ENCODE data around the gene ARMC2. TPM values are rescaled to one million over a fixed set of nuclear protein-coding genes. Genes with fewer than 3 reads are reported as not detected.

The ARMC2 gene, protein sequence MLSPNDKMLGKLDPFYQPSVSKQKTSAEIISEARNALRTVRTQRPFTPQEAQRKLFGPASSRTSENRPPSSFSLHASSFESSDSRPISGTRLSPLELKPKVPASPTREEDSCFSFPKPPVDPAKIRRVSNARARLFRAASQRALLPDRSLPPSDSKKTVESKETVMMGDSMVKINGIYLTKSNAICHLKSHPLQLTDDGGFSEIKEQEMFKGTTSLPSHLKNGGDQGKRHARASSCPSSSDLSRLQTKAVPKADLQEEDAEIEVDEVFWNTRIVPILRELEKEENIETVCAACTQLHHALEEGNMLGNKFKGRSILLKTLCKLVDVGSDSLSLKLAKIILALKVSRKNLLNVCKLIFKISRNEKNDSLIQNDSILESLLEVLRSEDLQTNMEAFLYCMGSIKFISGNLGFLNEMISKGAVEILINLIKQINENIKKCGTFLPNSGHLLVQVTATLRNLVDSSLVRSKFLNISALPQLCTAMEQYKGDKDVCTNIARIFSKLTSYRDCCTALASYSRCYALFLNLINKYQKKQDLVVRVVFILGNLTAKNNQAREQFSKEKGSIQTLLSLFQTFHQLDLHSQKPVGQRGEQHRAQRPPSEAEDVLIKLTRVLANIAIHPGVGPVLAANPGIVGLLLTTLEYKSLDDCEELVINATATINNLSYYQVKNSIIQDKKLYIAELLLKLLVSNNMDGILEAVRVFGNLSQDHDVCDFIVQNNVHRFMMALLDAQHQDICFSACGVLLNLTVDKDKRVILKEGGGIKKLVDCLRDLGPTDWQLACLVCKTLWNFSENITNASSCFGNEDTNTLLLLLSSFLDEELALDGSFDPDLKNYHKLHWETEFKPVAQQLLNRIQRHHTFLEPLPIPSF
- 14.8 TPM for polyA plus RNA-seq (2013, experiment 1 of 4)
- 12.5 TPM for polyA plus RNA-seq (2013, experiment 2 of 4)
- polyA plus RNA-seq (2013, experiment 3 of 4) = 9.0 TPM
- 10.0 TPM for polyA plus RNA-seq (2013, experiment 4 of 4)

DNA sequence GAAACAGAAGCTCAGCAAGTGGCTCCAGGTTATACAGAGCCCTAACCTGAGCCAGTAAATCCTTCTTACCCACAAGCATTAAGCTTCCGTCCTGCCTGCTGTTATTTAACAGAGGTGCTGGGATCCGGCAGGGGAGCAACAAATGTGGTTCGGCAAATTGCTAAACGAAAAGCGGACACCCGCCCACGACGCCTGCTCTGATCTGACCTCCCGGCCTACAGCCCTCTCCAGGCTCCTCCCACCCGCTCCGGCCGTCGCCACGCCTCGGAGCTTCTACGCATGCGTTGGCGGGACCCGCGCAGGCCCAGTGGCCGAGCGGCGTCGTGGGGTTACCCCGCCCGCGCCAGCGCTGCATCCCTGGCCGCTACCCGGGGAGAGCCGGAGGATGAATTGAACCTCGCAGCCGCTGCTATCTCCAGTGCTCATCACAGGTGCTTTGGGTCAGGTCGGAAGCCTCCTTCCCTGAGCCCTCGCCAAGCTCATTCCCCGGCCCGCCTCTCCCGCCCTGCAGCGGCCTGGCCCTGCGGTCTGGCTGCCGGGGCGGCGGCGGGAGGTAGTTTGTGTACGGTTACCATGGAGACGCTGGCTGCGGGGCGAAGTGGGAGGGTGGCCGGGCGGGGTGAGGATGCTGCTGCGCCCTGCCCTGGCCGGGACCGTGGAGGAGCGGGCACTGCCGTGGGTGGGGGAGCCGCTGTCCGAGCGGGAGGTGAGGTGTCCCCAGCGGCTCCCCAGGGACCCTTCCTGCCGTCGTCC lies at the start of gene ARMC2:
Gene ARMC2, plus strand, starts transcription at position 307 of the 753 bp plus-strand sequence. CDS start 5,846 bp downstream, outside the sequence.
- peak within 1 kb of the TSS; percentile 73 for H3K4me3 ChIP-seq (ENCODE audit: insufficient read depth, low read depth, low read length)
- 0 to 1% methylated on average over 61 of the region's 61 CpGs for WGBS, 2 experiments
- no peaks in the 10 kb centered on the region for H3K9me3 ChIP-seq (ENCODE audit: control insufficient read depth, low read length)
- no peaks in the 10 kb centered on the region for H3K4me1 ChIP-seq (ENCODE audit: control insufficient read depth, insufficient read depth, low read length)
- H3K27me3 ChIP-seq (ENCODE audit: control insufficient read depth, insufficient read depth, low read length, poor library complexity, severe bottlenecking) = no peaks in the 10 kb centered on the region
- H3K36me3 ChIP-seq (ENCODE audit: control insufficient read depth, insufficient read depth, low read length) = no peaks in the 10 kb centered on the region
- no peak within 1 kb of the TSS for H3K27ac ChIP-seq (ENCODE audit: insufficient read depth, low read depth, low read length, poor library complexity, severe bottlenecking)

DNA sequence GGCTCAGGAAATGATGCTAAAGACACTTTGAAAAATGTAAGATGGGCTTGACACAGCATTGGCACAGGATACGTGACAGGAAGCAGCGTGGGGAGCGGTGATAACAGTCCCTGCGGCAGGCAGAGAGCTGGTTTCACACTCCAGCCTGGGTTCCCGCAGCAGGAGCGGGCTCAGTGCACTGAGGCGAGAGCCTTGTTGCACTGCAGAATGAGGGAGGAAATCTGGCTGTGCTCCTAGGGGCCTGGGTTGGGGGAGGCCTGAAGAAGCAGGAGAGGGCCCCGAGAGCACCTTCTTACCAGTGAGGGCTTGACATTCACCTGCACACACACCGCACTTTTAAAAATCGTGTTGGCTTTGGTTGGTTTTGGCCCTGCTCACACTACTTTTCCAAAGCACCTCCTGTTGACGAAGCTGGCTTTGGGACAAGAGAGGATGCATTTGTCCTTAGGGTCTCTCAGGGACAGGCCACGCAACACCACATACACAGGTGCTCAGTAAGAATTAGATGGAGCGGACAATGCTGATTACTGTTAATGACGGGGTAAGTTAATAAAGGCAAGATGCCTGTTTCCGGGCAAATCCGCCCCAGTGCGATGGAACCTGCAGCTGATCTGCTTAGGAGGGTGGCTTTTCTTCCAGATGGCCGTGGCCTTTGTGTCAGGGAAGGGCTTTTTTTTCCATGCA lies 49.4 kb upstream of the ARMC2 start:
- Histone ChIP-seq H3K4me3 (ENCODE audit: insufficient read depth, low read depth, low read length) (no peak overlapping the region), H3K27ac (ENCODE audit: insufficient read depth, low read depth, low read length, poor library complexity, severe bottlenecking) (no peak overlapping the region), H3K27me3 (ENCODE audit: control insufficient read depth, insufficient read depth, low read length, poor library complexity, severe bottlenecking) (no peaks in the 10 kb centered on the region), H3K9me3 (ENCODE audit: control insufficient read depth, low read length) (no peaks in the 10 kb centered on the region), H3K4me1 (ENCODE audit: control insufficient read depth, insufficient read depth, low read length) (no peaks in the 10 kb centered on the region), H3K36me3 (ENCODE audit: control insufficient read depth, insufficient read depth, low read length) (no peaks in the 10 kb centered on the region)
- WGBS, 2 experiments = 91% methylated on average over 18 of the region's 18 CpGs

DNA sequence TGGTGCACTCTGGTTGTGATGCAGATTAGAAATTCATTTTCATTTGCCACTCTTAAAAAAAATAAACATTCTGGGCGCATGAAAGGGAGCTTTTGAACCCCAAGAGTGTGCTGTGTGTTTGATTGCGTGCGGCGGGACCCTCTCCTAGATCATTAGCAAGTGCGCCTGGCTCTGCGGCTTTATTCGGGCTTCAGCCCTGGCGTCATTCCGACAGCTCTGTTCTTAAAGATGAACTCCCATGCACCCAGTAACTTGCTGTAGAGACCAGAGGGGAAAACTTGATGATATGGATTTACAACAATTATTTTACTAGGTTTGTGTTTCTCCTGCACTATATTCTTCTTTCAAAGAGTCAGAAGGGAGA lies 48.9 kb upstream of the ARMC2 start:
- 86 to 89% methylated on average over 9 of the region's 9 CpGs for WGBS, 2 experiments
- H3K4me1 ChIP-seq (ENCODE audit: control insufficient read depth, insufficient read depth, low read length) = no peaks in the 10 kb centered on the region
- no peak overlapping the region for H3K4me3 ChIP-seq (ENCODE audit: insufficient read depth, low read depth, low read length)
- no peaks in the 10 kb centered on the region for H3K9me3 ChIP-seq (ENCODE audit: control insufficient read depth, low read length)
- no peaks in the 10 kb centered on the region for H3K27me3 ChIP-seq (ENCODE audit: control insufficient read depth, insufficient read depth, low read length, poor library complexity, severe bottlenecking)
- H3K36me3 ChIP-seq (ENCODE audit: control insufficient read depth, insufficient read depth, low read length) = no peaks in the 10 kb centered on the region
- no peak overlapping the region for H3K27ac ChIP-seq (ENCODE audit: insufficient read depth, low read depth, low read length, poor library complexity, severe bottlenecking)

DNA sequence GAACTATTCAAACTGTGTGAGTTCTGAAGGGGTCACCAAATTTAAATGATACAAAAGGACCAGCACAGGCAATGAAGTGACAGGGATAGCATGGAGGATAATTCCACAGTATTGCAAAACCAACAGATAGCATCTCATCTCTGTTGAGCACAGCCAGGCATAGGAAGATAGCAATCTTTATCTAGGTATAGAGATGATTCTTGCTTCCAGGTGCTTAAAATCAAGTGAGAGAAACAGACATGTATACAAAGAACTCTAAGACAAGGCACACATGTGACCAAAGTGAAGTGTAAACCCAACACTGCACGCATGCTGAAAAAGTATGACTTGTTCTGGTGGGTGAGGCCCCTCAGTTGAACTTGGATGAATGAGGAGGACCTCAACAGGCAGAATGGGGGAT lies 48.4 kb upstream of the ARMC2 start:
- Histone ChIP-seq H3K9me3 (ENCODE audit: control insufficient read depth, low read length) (no peaks in the 10 kb centered on the region), H3K27me3 (ENCODE audit: control insufficient read depth, insufficient read depth, low read length, poor library complexity, severe bottlenecking) (no peaks in the 10 kb centered on the region), H3K4me3 (ENCODE audit: insufficient read depth, low read depth, low read length) (no peak overlapping the region), H3K36me3 (ENCODE audit: control insufficient read depth, insufficient read depth, low read length) (no peaks in the 10 kb centered on the region), H3K4me1 (ENCODE audit: control insufficient read depth, insufficient read depth, low read length) (no peaks in the 10 kb centered on the region), H3K27ac (ENCODE audit: insufficient read depth, low read depth, low read length, poor library complexity, severe bottlenecking) (no peak overlapping the region)
- 94 to 100% methylated on average over 1 of the region's 1 CpG for WGBS, 2 experiments

DNA sequence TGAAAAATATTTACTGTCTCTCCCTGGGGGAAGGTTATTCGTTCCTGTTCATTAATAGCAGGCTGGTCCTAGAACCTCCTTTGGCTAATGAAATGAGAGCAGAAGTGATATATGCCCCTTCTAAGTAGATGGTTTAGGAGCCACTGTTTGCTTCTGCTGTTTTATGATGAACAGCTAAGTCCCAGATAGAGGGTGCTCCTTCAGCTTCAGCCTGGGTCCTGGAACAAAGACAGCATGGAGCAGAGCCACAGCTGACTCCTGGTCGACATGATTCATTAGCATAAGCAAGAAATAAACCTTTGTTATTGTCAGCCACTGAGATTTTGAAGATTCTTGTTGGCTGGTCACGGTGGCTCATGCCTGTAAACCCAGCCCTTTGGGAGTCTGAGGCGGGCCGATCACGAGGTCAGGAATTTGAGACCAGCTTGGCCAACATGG lies 47.8 kb upstream of the ARMC2 start:
- H3K4me3 ChIP-seq (ENCODE audit: insufficient read depth, low read depth, low read length) = no peak overlapping the region

DNA sequence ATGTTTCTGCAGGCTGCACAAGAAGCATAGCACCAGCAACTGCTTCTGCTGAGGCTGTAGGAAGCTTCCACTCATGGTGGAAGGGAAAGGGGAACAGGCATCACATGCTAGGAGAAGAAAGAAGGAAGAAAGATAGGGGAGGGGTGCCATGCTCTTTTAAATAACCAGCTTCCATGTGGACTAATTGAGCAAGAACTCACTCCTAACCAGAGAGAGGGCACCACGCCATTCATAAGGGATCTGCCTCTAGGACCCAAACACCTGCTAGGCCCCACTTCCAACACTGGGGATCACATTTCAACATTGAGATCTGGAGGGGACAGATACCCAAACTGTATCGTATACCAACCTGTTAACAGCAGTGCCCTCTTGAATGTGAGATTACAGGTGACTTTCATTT lies 46.9 kb upstream of the ARMC2 start:
- Histone ChIP-seq H3K27ac (ENCODE audit: insufficient read depth, low read depth, low read length, poor library complexity, severe bottlenecking) (no peak overlapping the region), H3K4me1 (ENCODE audit: control insufficient read depth, insufficient read depth, low read length) (no peaks in the 10 kb centered on the region), H3K9me3 (ENCODE audit: control insufficient read depth, low read length) (no peaks in the 10 kb centered on the region), H3K27me3 (ENCODE audit: control insufficient read depth, insufficient read depth, low read length, poor library complexity, severe bottlenecking) (no peaks in the 10 kb centered on the region), H3K36me3 (ENCODE audit: control insufficient read depth, insufficient read depth, low read length) (no peaks in the 10 kb centered on the region), H3K4me3 (ENCODE audit: insufficient read depth, low read depth, low read length) (no peak overlapping the region)
- WGBS, 2 experiments = 81 to 93% methylated on average over 2 of the region's 2 CpGs

More for the DNA sequence above, 47.8 kb upstream of the ARMC2 start:
- H3K4me1 ChIP-seq (ENCODE audit: control insufficient read depth, insufficient read depth, low read length) = no peaks in the 10 kb centered on the region
- no peaks in the 10 kb centered on the region for H3K27me3 ChIP-seq (ENCODE audit: control insufficient read depth, insufficient read depth, low read length, poor library complexity, severe bottlenecking)
- no peaks in the 10 kb centered on the region for H3K36me3 ChIP-seq (ENCODE audit: control insufficient read depth, insufficient read depth, low read length)
- WGBS, 2 experiments = 65 to 68% methylated on average over 6 of the region's 6 CpGs
- no peak overlapping the region for H3K27ac ChIP-seq (ENCODE audit: insufficient read depth, low read depth, low read length, poor library complexity, severe bottlenecking)
- H3K9me3 ChIP-seq (ENCODE audit: control insufficient read depth, low read length) = no peaks in the 10 kb centered on the region

DNA sequence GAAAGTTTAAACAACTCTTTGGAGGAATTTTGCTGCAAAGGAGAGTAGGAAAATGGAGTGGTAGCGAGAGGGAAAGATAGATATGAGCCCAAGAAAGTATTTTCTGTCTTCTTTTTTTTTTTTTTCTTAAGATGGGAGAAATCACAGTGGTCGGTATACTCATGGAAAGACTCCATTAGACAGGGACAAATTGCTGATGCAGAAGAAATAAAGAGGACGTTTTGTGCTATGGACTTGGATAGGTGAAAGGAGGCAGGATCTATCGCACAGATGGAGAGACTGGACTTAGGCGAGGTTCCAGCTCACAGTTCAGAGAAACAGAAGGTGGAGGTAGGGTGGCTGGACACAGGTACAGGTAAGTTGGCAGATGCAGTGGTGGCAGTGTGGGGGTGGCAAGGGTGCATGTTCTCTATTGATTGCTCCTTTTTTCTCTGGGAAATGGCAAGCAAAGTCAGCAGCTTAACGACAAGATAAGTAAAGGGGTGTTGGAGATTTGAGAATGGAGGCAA lies 44.2 kb upstream of the ARMC2 start:
- H3K4me1 ChIP-seq (ENCODE audit: control insufficient read depth, insufficient read depth, low read length) = no peaks in the 10 kb centered on the region
- H3K36me3 ChIP-seq (ENCODE audit: control insufficient read depth, insufficient read depth, low read length) = no peaks in the 10 kb centered on the region
- WGBS, 2 experiments = 88 to 92% methylated on average over 6 of the region's 6 CpGs
- no peaks in the 10 kb centered on the region for H3K9me3 ChIP-seq (ENCODE audit: control insufficient read depth, low read length)
- H3K4me3 ChIP-seq (ENCODE audit: insufficient read depth, low read depth, low read length) = no peak overlapping the region
- H3K27me3 ChIP-seq (ENCODE audit: control insufficient read depth, insufficient read depth, low read length, poor library complexity, severe bottlenecking) = no peaks in the 10 kb centered on the region
- no peak overlapping the region for H3K27ac ChIP-seq (ENCODE audit: insufficient read depth, low read depth, low read length, poor library complexity, severe bottlenecking)

DNA sequence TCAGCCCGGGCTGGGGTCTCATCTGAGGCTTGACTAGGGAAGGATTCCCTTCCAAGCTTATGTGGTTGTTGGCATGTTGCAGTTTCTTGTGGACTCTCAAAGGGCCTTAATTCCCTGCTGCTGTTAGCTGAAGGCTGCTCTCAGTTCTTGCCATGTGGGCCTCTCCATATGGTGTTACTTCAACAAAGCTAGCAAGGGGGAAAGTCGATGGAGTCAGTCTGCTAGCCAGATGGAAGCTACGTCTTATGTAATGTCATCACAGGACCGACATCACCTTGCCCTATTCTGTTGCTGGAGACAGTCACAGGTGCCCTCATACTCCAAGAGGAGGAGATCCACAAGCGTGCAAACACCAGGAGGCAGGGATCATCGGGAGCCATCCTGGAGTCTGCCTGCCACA lies 43.3 kb upstream of the ARMC2 start:
- Histone ChIP-seq H3K27ac (ENCODE audit: insufficient read depth, low read depth, low read length, poor library complexity, severe bottlenecking) (no peak overlapping the region), H3K4me3 (ENCODE audit: insufficient read depth, low read depth, low read length) (no peak overlapping the region)

DNA sequence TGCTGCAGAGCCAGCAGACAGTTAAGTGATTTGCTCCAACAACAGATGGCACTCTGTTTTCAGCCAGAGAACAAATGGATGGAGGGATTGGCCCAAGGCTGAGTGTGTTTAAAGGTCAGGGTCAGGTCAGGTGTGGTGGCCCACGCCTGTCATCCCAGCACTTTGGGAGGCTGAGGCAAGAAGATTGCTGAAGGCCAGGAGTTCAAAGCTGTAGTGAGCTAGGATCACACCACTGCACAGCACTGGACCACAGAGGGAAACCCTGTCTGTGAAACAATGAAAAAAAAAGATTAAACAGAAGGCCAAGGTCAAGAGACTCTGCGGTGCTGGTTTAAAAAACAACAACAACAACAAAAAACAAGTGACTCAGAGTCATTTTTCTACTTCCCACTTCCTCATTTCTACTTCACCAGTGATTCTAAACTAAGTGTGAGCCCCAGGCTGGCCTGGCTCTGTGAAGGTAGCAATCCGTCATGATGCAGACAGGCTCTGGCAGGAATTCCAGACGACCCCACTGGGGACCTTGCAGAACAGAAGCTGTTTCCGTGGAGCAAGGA lies 42.5 kb upstream of the ARMC2 start:
- H3K27me3 ChIP-seq (ENCODE audit: control insufficient read depth, insufficient read depth, low read length, poor library complexity, severe bottlenecking) = no peaks in the 10 kb centered on the region
- WGBS, 2 experiments = 70 to 75% methylated on average over 5 of the region's 5 CpGs
- H3K4me3 ChIP-seq (ENCODE audit: insufficient read depth, low read depth, low read length) = no peak overlapping the region
- H3K4me1 ChIP-seq (ENCODE audit: control insufficient read depth, insufficient read depth, low read length) = no peaks in the 10 kb centered on the region
- H3K9me3 ChIP-seq (ENCODE audit: control insufficient read depth, low read length) = no peaks in the 10 kb centered on the region
- no peaks in the 10 kb centered on the region for H3K36me3 ChIP-seq (ENCODE audit: control insufficient read depth, insufficient read depth, low read length)
- H3K27ac ChIP-seq (ENCODE audit: insufficient read depth, low read depth, low read length, poor library complexity, severe bottlenecking) = no peak overlapping the region

More for the DNA sequence above, 43.3 kb upstream of the ARMC2 start:
- Histone ChIP-seq H3K36me3 (ENCODE audit: control insufficient read depth, insufficient read depth, low read length) (no peaks in the 10 kb centered on the region), H3K27me3 (ENCODE audit: control insufficient read depth, insufficient read depth, low read length, poor library complexity, severe bottlenecking) (no peaks in the 10 kb centered on the region), H3K4me1 (ENCODE audit: control insufficient read depth, insufficient read depth, low read length) (no peaks in the 10 kb centered on the region), H3K9me3 (ENCODE audit: control insufficient read depth, low read length) (no peaks in the 10 kb centered on the region)
- WGBS, 2 experiments = 93 to 94% methylated on average over 6 of the region's 6 CpGs
